K562 (cell line): ENCODE results near the gene SAMD8. TPM values are rescaled to one million over a fixed set of nuclear protein-coding genes. Genes with fewer than 3 reads are reported as not detected.
A peak's percentile ranks its signal among the peaks of the same experiment; 100 is the strongest.

ENCODE experiments used
- ATAC-seq: fragments of 200-7000 bp; cut with Tn5 transposase; 3 replicates; pipeline ENCODE4 v1.9.1; 2020; ENCODE audit warnings: moderate library complexity
- BruUV-seq: library from RNA; stranded (reverse); fragments of 400-500 nt; replicated peaks from 2 replicates; lab custom pipeline; 2021; lab: Mats Ljungman, UMichigan
- CTCF ChIA-PET: fragments of 300-600 bp; formaldehyde crosslinking; extraction: SDS; loops from one replicate; lab custom pipeline; 2021; ENCODE audit warnings: low intra/inter-chr PET ratio; lab: Yijun Ruan, JAX
- POLR2A ChIA-PET: fragments of 300-600, 350-650 bp; sonication (Branson Sonifier 250); formaldehyde crosslinking; extraction: SDS; loops from one replicate; lab custom pipeline; 2021; ENCODE audit warnings: antibody characterized with exemption, inconsistent platforms; lab: Yijun Ruan, JAX
- DNase-seq, 4 experiments: peaks; one replicate each; pipeline versions ENCODE4 v3.0.0 to v3.0.0-alpha.2; 2011 to 2018; ENCODE audit warnings: low spot score in 3 of 4, mixed read lengths in 3 of 4; ENCODE audit errors: extremely low read depth in 1 of 4
- FAIRE-seq: peaks from 2 replicates; lab custom pipeline; 2011; peaks lifted over from hg19 to GRCh38; lab: Jason Lieb, UNC
- H2AFZ ChIP-seq: 2 replicates; pipeline ENCODE4 v1.6.0; 2011; ENCODE audit warnings: low read depth, low read length, control low read depth, inconsistent platforms
- H3K27ac ChIP-seq: fragments of 200-600 bp; 3 replicates; pipeline ENCODE4 v1.8.0; 2011; ENCODE audit warnings: low read depth, mild to moderate bottlenecking, control low read depth, inconsistent platforms, low read length, moderate library complexity, mixed read lengths; ENCODE audit errors: extremely low read depth
- H3K27me3 ChIP-seq, 2 experiments: fragments of 300-600 bp in 1 of 2; 2 replicates in 1 of 2; 3 replicates in 1 of 2; pipeline versions ENCODE4 v1.6.0 to v1.8.0; 2011; ENCODE audit warnings: inconsistent platforms in 2 of 2, low read length in 2 of 2, mild to moderate bottlenecking in 1 of 2, mixed read lengths in 1 of 2, moderate library complexity in 1 of 2; ENCODE audit not compliant: control insufficient read depth in 2 of 2, insufficient read depth in 2 of 2
- H3K36me3 ChIP-seq: fragments of 300-600 bp; 3 replicates; pipeline ENCODE4 v1.8.0; 2011; ENCODE audit warnings: mild to moderate bottlenecking, low read length, inconsistent platforms; ENCODE audit not compliant: control insufficient read depth, insufficient read depth
- H3K4me1 ChIP-seq, 2 experiments: fragments of 200-600 bp in 1 of 2; replicated peaks in 1 of 2; 2 replicates in 1 of 2; 3 replicates in 1 of 2; pipeline versions ENCODE4 v1.5.1 to v1.8.0; 2011; ENCODE audit warnings: inconsistent platforms in 2 of 2, low read length in 2 of 2, mild to moderate bottlenecking in 1 of 2, mixed read lengths in 1 of 2, moderate library complexity in 1 of 2; ENCODE audit not compliant: control insufficient read depth in 2 of 2, insufficient read depth in 2 of 2
- H3K4me2 ChIP-seq: 2 replicates; pipeline ENCODE4 v1.6.1; 2011; ENCODE audit warnings: low read length, control low read depth, inconsistent platforms, mixed read lengths; ENCODE audit not compliant: insufficient read depth
- H3K4me3 ChIP-seq: fragments of 200-600 bp; sonication (generic), shearing (Covaris generic); 2 replicates; pipeline ENCODE4 v1.5.1; 2016; ENCODE audit warnings: control low read depth, inconsistent platforms
- H3K79me2 ChIP-seq: fragments of 200-600 bp; 3 replicates; pipeline ENCODE4 v1.8.0; 2011; ENCODE audit warnings: low read length, inconsistent platforms; ENCODE audit not compliant: control insufficient read depth, insufficient read depth
- H3K9ac ChIP-seq, 2 experiments: 2 replicates each; pipeline versions ENCODE4 v1.6.0 to v1.6.1; 2011; ENCODE audit warnings: low read depth in 2 of 2, low read length in 2 of 2, control low read depth in 1 of 2, inconsistent platforms in 1 of 2, mild to moderate bottlenecking in 1 of 2, mixed read lengths in 1 of 2; ENCODE audit not compliant: insufficient read depth in 1 of 2
- H3K9me1 ChIP-seq: one replicate; pipeline ENCODE4 v1.6.0; 2011; ENCODE audit warnings: inconsistent platforms, mild to moderate bottlenecking, low read length, moderate library complexity; ENCODE audit not compliant: control insufficient read depth, insufficient read depth
- H3K9me3 ChIP-seq: replicated peaks from 2 replicates; pipeline ENCODE4 v1.5.1; 2011; ENCODE audit warnings: low read depth, low read length, inconsistent platforms; ENCODE audit not compliant: control insufficient read depth, insufficient read depth
- H4K20me1 ChIP-seq: replicated peaks from 2 replicates; pipeline ENCODE4 v1.6.1; 2011; ENCODE audit warnings: low read length, inconsistent platforms, mixed read lengths; ENCODE audit not compliant: control insufficient read depth, insufficient read depth
- MTA1 ChIP-seq: fragments of 450-650 bp; IDR thresholded peaks from 2 replicates; pipeline ENCODE4 v1.6.1; 2017; ENCODE audit warnings: borderline replicate concordance
- SMARCA4 ChIP-seq: fragments of 450-650 bp; IDR thresholded peaks from 2 replicates; pipeline ENCODE4 v1.6.1; 2016
- SPI1 ChIP-seq: IDR thresholded peaks from 2 replicates; pipeline ENCODE4 v1.6.1; 2011; ENCODE audit warnings: low read depth, low read length, control low read depth, borderline replicate concordance
- THRA ChIP-seq: fragments of 450-650 bp; IDR thresholded peaks from 2 replicates; pipeline ENCODE4 v1.6.1; 2017; ENCODE audit warnings: mild to moderate bottlenecking, moderate library complexity
- ZFP30 ChIP-seq: fragments of 250-450 bp; sonication (Bioruptor Pico); IDR thresholded peaks from 2 replicates; pipeline ENCODE4 v1.8.0; 2022; ENCODE audit warnings: moderate library complexity, mild to moderate bottlenecking, inconsistent platforms, borderline replicate concordance
- ZNF140 ChIP-seq: fragments of 250-450 bp; sonication (Bioruptor Pico); IDR thresholded peaks from 2 replicates; pipeline ENCODE4 v1.8.0; 2021; ENCODE audit warnings: moderate library complexity, mild to moderate bottlenecking, inconsistent platforms
- WGBS: fragments of 100-300 bp; shearing (Covaris generic); methylation state at CpG from one replicate; pipeline ENCODE4 v1.1.6; 2016; ENCODE audit warnings: low coverage, mixed read lengths; ENCODE audit not compliant: insufficient coverage; ENCODE audit errors: missing lambda C conversion rate; 5-methylcytosine and 5-hydroxymethylcytosine counted together
- in situ Hi-C: fragments of 300-500 bp; cut with MboI; formaldehyde crosslinking; loops from 4 replicates; pipeline ENCODE4 v1.15.0; 2018; ENCODE audit warnings: inconsistent platforms, mixed read lengths
- intact Hi-C: fragments of 100-400 bp; cut with micrococcal nuclease; formaldehyde crosslinking; loops from 2 replicates; pipeline ENCODE4 v1.14.2; 2022
- polyA plus RNA-seq, 8 experiments: library from polyadenylated mRNA; depleted of rRNA in 4 of 8; stranded (reverse) in 5 of 8; unstranded in 3 of 8; fragments of >200 nt; fragmentation: Nextera tagmentation in 2 of 8; fragmentation: Illumina TruSeq in 1 of 8; extraction: Ambion mirVana in 2 of 8; extraction: Trizol in 1 of 8; gene quantifications; 2 replicates each; pipeline versions ENCODE4 v1.2.1 to v1.2.3, GENCODE V29; 2011 to 2014; ENCODE audit warnings: inconsistent platforms in 1 of 8, missing spikeins in 1 of 8
- total RNA-seq, 7 experiments: library from RNA; depleted of rRNA in 6 of 7; stranded (reverse); fragments of >200 nt in 6 of 7; fragmentation: Illumina TruSeq in 2 of 7; extraction: Trizol in 2 of 7; gene quantifications; 2 replicates each; pipeline versions ENCODE4 v1.2.1 to v1.2.3, GENCODE V29; 2011 to 2021; ENCODE audit warnings: low replicate concordance in 1 of 7

The SAMD8 gene
- total and polyA plus RNA-seq, 9 of the 15 experiments (the other 6 are each of a cell fraction or from before 2014, with no cell fraction given), result 2.7 to 16.1 (median 6.2) TPM

DNA sequence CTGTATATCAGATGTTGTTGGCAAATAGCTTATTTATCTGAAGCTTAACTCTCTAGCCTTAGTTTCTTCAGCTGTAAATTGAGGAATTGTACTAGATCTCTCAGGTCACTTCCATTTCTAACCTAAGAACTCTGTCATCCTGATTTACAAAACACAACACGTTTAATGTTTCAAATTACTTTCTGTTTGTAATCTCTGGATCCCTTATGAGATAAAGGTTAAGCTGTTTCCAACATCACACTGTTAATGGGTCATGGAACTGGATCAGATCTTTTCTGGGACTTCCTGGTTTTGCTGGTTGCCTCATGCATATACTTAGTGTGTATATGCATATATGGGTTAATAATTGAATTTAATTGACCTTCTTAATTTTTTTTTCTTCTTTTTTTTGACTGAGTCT lies 9.9 kb downstream of the SAMD8 start:
- CTCF ChIA-PET, result no interaction called here
- DNase-seq (no peak), ATAC-seq (no peak), FAIRE-seq (no peak)
- in situ Hi-C loops, result no loop called here
- 0 out of 2 replicates have a peak, but pooled peaks cover 3% of the 10 kb centered on the region for H4K20me1 ChIP-seq
- peaks cover 3% of the 10 kb centered on the region; the same call in 2 of the 3 replicates for H3K36me3 ChIP-seq
- H3K4me1 ChIP-seq, result peaks cover 0 to 2% of the 10 kb centered on the region in 2 experiments; a peak in 3 of 5 replicates
- no TSS peak for BruUV-seq
- TF ChIP-seq SMARCA4 (no peak), ZNF140 (no peak), ZFP30 (no peak), MTA1 (peak; percentile 13; the same call in 1 of the 2 replicates), THRA (no peak), SPI1 (peak; percentile 15; the same call in 1 of the 2 replicates)
- 0% methylated on average over 1 of the region's 1 CpG for WGBS
- H3K4me2 ChIP-seq, result no peak overlapping the region
- H3K9ac ChIP-seq, result no peak overlapping the region
- POLR2A ChIA-PET, result interaction anchor here (0.9 kb wide), 1 partner anchor 15 kb away, joined by 3 read pairs; no protein-coding TSS in a partner anchor
- H3K27ac ChIP-seq, result no peak overlapping the region
- peaks cover 18% of the 10 kb centered on the region; the same call in 2 of the 3 replicates for H3K79me2 ChIP-seq
- peaks cover 3% of the 10 kb centered on the region for H3K9me1 ChIP-seq
- H3K4me3 ChIP-seq, result no peak overlapping the region
- no peak overlapping the region for H2AFZ ChIP-seq
- no peaks in the 10 kb centered on the region for H3K9me3 ChIP-seq
- no peaks in the 10 kb centered on the region for H3K27me3 ChIP-seq
- intact Hi-C loops, result no loop called here
